GM12873 (cell line): ENCODE measurements around the gene MOK.

ENCODE experiments used
- CTCF ChIP-seq: IDR thresholded peaks from 2 replicates; pipeline ENCODE4 v1.5.1; 2012; ENCODE audit warnings: low read depth, mild to moderate bottlenecking, moderate library complexity, low read length, control low read depth; ENCODE audit not compliant: insufficient read depth; ENCODE audit errors: missing control alignments

MOK gene

DNA sequence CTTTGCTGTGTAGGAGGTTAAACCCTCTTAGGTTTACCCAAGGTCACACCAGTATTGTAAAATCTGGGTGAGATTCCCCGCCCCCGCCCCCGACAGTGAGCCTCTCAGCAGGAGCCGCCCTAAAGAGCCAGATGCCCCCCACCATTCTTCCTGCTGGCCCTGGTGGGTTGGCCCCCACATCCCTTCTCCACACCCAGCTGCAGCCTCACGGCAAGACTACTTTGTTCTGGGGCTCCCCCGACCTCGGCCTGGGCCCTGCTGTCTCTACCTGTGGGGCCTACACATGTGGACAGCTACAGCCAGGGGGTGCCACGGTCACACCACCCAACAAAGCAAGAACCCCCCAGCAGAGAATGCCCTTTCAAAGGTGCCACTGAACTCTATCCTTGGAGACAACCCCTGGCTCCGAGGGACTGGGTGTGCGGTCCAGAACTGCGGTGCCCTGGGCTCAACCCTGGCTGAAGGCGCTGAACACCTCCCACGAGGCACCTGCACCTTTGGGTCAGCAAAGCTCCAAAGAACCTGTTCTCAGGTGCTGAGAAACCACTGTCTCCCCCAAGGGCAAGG, 82.9 kb downstream of the MOK start:
- TF ChIP-seq CTCF, result no peak

GRCh38 chr14:102221026-102221425, 83.9 kb downstream of the MOK start:
- no peak for TF ChIP-seq CTCF

- no peak for TF ChIP-seq CTCF
Observed at GRCh38 chr14:102220031-102220430, 84.9 kb downstream of the MOK start.

- TF ChIP-seq CTCF, result no peak
Observed at GRCh38 chr14:102219316-102219715, 85.6 kb downstream of the MOK start.

- no peak for TF ChIP-seq CTCF
Observed at GRCh38 chr14:102218688-102219087, 86.3 kb downstream of the MOK start.

- no peak for TF ChIP-seq CTCF
Observed at GRCh38 chr14:102217987-102218421, 87.0 kb downstream of the MOK start.

DNA sequence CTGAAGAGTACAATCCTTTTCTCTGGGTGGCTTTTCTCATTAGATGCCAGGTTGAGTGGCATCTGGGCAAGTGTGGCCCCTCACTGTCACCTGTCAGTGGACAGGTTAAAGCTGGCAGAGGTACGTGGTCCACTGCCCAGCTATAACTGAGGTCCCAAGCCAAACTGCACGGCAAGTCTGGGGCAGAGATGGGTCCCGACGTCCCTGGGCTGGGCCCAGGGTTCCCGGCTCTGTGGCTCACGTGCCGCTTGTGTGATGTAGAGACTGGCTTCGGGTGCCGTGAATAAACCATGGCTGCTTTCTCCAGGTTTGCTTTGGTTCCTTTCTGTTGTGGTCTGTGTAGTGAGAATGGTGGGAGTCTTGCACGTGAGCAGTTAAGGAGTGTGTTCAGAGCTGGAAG, 87.6 kb downstream of the MOK start:
- TF ChIP-seq CTCF, result no peak
